ENCODE data around the gene SLC39A13. TPM values are rescaled to one million over a fixed set of nuclear protein-coding genes. Genes with fewer than 3 reads are reported as not detected.
A peak's percentile ranks its signal among the peaks of the same experiment; 100 is the strongest.

SLC39A13 gene
- total and polyA plus RNA-seq, 2 of the 13 experiments (the other 11 are each of a cell fraction or from before 2014, with no cell fraction given), result 15.3 to 30.5 TPM

GRCh38 chr11:47392546-47393162, 15.7 kb upstream of the SLC39A13 start:
- 19% methylated on average over 7 of the region's 14 CpGs for WGBS (ENCODE audit: low lambda C conversion rate)
- no peak overlapping the region for H2AFZ ChIP-seq (ENCODE audit: low read length)
- H3K27me3 ChIP-seq (ENCODE audit: control insufficient read depth in 1 of 2, insufficient read depth in 2 of 2, low read length in 2 of 2), result peaks cover 0 to 9% of the 10 kb centered on the region in 2 experiments; a peak in 2 of 5 replicates
- no peak for ATAC-seq
- H4K20me1 ChIP-seq (ENCODE audit: insufficient read depth, low read length), result no peaks in the 10 kb centered on the region
- H3K4me3 ChIP-seq (replicated peaks in 1 of 3; ENCODE audit: insufficient read depth in 1 of 3, low read depth in 2 of 3, low read length in 3 of 3), result peak overlapping the region in 2 of 3 experiments; percentile 11 to 52; a peak in 2 of 6 replicates
- H3K9ac ChIP-seq (ENCODE audit: insufficient read depth, low read depth, low read length), result no peak overlapping the region
- no peaks in the 10 kb centered on the region for H3K9me3 ChIP-seq (ENCODE audit: low read length)
- CTCF ChIA-PET (ENCODE audit: low intra/inter-chr PET ratio, low total read pairs), result no interaction called here
- FAIRE-seq, result no peak
- DNase-seq (ENCODE audit: low spot score), result no peak
- intact Hi-C loops (cut with micrococcal nuclease; ENCODE audit: unreplicated experiment) (no loop called here), in situ Hi-C loops (cut with HindIII; ENCODE audit: extremely low pct_ligation_motif_present, low pct_unique_long_range_greater_than_20kb) (no loop called here)
- no peak overlapping the region for H3K27ac ChIP-seq (ENCODE audit: extremely low read length, insufficient read depth, low read length)
- H3K36me3 ChIP-seq (replicated peaks in 1 of 2; ENCODE audit: control insufficient read depth in 1 of 2, insufficient read depth in 2 of 2, low read length in 2 of 2), result no peaks in the 10 kb centered on the region
- no TSS peak for BruUV-seq (replicated peaks)
- peak overlapping the region; percentile 65 for H3K4me2 ChIP-seq (ENCODE audit: low read depth, low read length)
- TF ChIP-seq, protein P1, sequence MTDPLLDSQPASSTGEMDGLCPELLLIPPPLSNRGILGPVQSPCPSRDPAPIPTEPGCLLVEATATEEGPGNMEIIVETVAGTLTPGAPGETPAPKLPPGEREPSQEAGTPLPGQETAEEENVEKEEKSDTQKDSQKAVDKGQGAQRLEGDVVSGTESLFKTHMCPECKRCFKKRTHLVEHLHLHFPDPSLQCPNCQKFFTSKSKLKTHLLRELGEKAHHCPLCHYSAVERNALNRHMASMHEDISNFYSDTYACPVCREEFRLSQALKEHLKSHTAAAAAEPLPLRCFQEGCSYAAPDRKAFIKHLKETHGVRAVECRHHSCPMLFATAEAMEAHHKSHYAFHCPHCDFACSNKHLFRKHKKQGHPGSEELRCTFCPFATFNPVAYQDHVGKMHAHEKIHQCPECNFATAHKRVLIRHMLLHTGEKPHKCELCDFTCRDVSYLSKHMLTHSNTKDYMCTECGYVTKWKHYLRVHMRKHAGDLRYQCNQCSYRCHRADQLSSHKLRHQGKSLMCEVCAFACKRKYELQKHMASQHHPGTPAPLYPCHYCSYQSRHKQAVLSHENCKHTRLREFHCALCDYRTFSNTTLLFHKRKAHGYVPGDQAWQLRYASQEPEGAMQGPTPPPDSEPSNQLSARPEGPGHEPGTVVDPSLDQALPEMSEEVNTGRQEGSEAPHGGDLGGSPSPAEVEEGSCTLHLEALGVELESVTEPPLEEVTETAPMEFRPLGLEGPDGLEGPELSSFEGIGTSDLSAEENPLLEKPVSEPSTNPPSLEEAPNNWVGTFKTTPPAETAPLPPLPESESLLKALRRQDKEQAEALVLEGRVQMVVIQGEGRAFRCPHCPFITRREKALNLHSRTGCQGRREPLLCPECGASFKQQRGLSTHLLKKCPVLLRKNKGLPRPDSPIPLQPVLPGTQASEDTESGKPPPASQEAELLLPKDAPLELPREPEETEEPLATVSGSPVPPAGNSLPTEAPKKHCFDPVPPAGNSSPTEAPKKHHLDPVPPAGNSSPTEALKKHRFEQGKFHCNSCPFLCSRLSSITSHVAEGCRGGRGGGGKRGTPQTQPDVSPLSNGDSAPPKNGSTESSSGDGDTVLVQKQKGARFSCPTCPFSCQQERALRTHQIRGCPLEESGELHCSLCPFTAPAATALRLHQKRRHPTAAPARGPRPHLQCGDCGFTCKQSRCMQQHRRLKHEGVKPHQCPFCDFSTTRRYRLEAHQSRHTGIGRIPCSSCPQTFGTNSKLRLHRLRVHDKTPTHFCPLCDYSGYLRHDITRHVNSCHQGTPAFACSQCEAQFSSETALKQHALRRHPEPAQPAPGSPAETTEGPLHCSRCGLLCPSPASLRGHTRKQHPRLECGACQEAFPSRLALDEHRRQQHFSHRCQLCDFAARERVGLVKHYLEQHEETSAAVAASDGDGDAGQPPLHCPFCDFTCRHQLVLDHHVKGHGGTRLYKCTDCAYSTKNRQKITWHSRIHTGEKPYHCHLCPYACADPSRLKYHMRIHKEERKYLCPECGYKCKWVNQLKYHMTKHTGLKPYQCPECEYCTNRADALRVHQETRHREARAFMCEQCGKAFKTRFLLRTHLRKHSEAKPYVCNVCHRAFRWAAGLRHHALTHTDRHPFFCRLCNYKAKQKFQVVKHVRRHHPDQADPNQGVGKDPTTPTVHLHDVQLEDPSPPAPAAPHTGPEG (CRISPR knock-in tag; IDR thresholded peaks at IDR 0.05), result no peak
- no peak for TF ChIP-seq SP140L (CRISPR knock-in tag; IDR thresholded peaks at IDR 0.05; ENCODE audit: borderline replicate concordance)
- TF ChIP-seq, protein P2, sequence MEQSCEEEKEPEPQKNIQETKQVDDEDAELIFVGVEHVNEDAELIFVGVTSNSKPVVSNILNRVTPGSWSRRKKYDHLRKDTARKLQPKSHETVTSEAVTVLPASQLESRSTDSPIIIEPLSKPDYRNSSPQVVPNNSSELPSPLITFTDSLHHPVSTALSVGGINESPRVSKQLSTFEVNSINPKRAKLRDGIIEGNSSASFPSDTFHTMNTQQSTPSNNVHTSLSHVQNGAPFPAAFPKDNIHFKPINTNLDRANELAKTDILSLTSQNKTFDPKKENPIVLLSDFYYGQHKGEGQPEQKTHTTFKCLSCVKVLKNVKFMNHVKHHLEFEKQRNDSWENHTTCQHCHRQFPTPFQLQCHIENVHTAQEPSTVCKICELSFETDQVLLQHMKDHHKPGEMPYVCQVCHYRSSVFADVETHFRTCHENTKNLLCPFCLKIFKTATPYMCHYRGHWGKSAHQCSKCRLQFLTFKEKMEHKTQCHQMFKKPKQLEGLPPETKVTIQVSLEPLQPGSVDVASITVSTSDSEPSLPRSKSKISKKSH (CRISPR knock-in tag; IDR thresholded peaks at IDR 0.05; ENCODE audit: borderline replicate concordance), result 0 out of 2 replicates have a peak, but pooled peaks have one; percentile 28
- POLR2A ChIA-PET, result interaction anchor here (1.0 to 1.1 kb wide), 2 partner anchors 18 to 34 kb away, joined by 3 to 7 read pairs; partner anchors contain the start of gene PSMC3
- H3K79me2 ChIP-seq (ENCODE audit: insufficient read depth, low read length), result no peaks in the 10 kb centered on the region
- peaks cover 58% of the 10 kb centered on the region for H3K4me1 ChIP-seq (ENCODE audit: insufficient read depth, low read length)
